Ishikawa (cell line): ENCODE data around the gene WDFY2.

Experiments
- CEBPB ChIP-seq: IDR thresholded peaks from 2 replicates; pipeline ENCODE4 v1.6.1; 2012
- EGR1 ChIP-seq: IDR thresholded peaks from 2 replicates; pipeline ENCODE4 v1.6.1; 2012
- FOXM1 ChIP-seq: IDR thresholded peaks from 2 replicates; pipeline ENCODE4 v1.6.1; 2012; ENCODE audit warnings: low read depth, borderline replicate concordance
- RAD21 ChIP-seq: IDR thresholded peaks from 2 replicates; pipeline ENCODE4 v1.6.1; 2012; ENCODE audit warnings: low read depth
- TAF1 ChIP-seq: IDR thresholded peaks from 2 replicates; pipeline ENCODE4 v1.6.1; 2012; ENCODE audit warnings: low read depth, mild to moderate bottlenecking
- TCF12 ChIP-seq: IDR thresholded peaks from 2 replicates; pipeline ENCODE4 v1.6.1; 2012; ENCODE audit warnings: low read depth
- YY1 ChIP-seq: IDR thresholded peaks from 2 replicates; pipeline ENCODE4 v1.6.1; 2012; ENCODE audit warnings: low read depth
- TF ChIP-seq, protein P1 (sequence below): IDR thresholded peaks from 2 replicates; pipeline ENCODE4 v1.6.1; 2012; ENCODE audit warnings: low read depth, mild to moderate bottlenecking
- TF ChIP-seq, protein P2 (sequence below): IDR thresholded peaks from 2 replicates; pipeline ENCODE4 v1.6.1; 2012

DNA sequence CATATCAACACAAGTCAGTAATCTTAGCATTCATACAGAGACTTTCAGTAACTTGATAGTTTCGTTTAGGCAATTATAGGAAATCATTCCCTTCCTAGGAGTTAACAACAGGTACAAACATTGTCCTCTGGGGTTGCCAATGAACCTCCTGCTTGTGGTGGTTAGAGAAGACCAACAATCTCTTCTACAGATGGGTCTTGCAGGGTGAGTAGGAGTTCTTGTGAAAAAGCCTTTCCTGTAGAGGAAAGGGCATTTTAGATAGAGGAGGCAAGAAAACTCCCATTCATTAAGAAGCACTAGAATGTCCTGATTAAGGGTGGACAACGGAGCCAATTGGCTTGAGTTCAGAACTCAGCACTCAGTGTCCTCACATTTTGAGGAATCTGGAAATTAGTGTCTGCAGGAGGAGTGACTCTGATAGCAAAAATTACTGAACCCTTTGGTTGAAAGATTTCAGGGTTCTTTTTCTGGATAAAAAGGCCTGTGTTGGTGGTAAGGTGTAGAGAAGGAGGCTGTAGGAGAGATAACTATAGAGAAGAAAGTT, 4.2 kb downstream of the WDFY2 start:
- TF ChIP-seq CEBPB (no peak), YY1 (no peak), FOXM1 (no peak), TCF12 (no peak), RAD21 (no peak), EGR1 (no peak), TAF1 (no peak)
- TF ChIP-seq, protein P1, sequence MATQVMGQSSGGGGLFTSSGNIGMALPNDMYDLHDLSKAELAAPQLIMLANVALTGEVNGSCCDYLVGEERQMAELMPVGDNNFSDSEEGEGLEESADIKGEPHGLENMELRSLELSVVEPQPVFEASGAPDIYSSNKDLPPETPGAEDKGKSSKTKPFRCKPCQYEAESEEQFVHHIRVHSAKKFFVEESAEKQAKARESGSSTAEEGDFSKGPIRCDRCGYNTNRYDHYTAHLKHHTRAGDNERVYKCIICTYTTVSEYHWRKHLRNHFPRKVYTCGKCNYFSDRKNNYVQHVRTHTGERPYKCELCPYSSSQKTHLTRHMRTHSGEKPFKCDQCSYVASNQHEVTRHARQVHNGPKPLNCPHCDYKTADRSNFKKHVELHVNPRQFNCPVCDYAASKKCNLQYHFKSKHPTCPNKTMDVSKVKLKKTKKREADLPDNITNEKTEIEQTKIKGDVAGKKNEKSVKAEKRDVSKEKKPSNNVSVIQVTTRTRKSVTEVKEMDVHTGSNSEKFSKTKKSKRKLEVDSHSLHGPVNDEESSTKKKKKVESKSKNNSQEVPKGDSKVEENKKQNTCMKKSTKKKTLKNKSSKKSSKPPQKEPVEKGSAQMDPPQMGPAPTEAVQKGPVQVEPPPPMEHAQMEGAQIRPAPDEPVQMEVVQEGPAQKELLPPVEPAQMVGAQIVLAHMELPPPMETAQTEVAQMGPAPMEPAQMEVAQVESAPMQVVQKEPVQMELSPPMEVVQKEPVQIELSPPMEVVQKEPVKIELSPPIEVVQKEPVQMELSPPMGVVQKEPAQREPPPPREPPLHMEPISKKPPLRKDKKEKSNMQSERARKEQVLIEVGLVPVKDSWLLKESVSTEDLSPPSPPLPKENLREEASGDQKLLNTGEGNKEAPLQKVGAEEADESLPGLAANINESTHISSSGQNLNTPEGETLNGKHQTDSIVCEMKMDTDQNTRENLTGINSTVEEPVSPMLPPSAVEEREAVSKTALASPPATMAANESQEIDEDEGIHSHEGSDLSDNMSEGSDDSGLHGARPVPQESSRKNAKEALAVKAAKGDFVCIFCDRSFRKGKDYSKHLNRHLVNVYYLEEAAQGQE: no peak
- TF ChIP-seq, protein P2, sequence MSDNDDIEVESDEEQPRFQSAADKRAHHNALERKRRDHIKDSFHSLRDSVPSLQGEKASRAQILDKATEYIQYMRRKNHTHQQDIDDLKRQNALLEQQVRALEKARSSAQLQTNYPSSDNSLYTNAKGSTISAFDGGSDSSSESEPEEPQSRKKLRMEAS: no peak
